ENCODE measurements around the gene ARAF. TPM values are rescaled to one million over a fixed set of nuclear protein-coding genes. Genes with fewer than 3 reads are reported as not detected.

ARAF gene
- total and polyA plus RNA-seq, 2 of the 8 experiments (the other 6 are each of a cell fraction or from before 2014, with no cell fraction given), result 39.0 to 45.2 TPM

- no peak for TF ChIP-seq CHD7 (IDR thresholded peaks at IDR 0.05; ENCODE audit: insufficient replicate concordance, low read length)
- no peak for TF ChIP-seq HDAC6 (IDR thresholded peaks at IDR 0.05; ENCODE audit: low read depth, low read length)
- TF ChIP-seq MAFK (IDR thresholded peaks at IDR 0.05; ENCODE audit: low read depth, low read length), result no peak
- no peak for TF ChIP-seq ATF2 (IDR thresholded peaks at IDR 0.05; ENCODE audit: low read length)
- TF ChIP-seq RXRA (IDR thresholded peaks at IDR 0.05; ENCODE audit: insufficient read depth, low read depth, low read length), result no peak
- no peak for TF ChIP-seq CBX8 (IDR thresholded peaks at IDR 0.05; ENCODE audit: borderline replicate concordance, low read depth, low read length)
- TF ChIP-seq SUZ12 (IDR thresholded peaks at IDR 0.05; ENCODE audit: low read length), result no peak
- no peak for TF ChIP-seq EGR1 (IDR thresholded peaks at IDR 0.05; ENCODE audit: borderline replicate concordance, low read depth, low read length)
- no peak for TF ChIP-seq JUND (IDR thresholded peaks at IDR 0.05; ENCODE audit: low read length)
- TF ChIP-seq TEAD4 (IDR thresholded peaks at IDR 0.05; ENCODE audit: low read depth, low read length), result no peak
- TF ChIP-seq TAF1 (IDR thresholded peaks at IDR 0.05; ENCODE audit: low read depth, low read length), result no peak
Observed at GRCh38 chrX:47577424-47577823, 16.4 kb downstream of the ARAF start (continued).

All from H1 (cell line).